Testis (tissue), 3 donors: ENCODE measurements around the gene MARCHF2. TPM values are rescaled to one million over a fixed set of nuclear protein-coding genes. Genes with fewer than 3 reads are reported as not detected.
"Not testable (repeated sequence)": the region's sequence is repeated elsewhere in the genome, so short reads cannot be mapped to it uniquely, and the experiment has no call there.

Source experiments
- DNase-seq: peaks from one replicate; pipeline ENCODE4 v3.0.0-alpha.2; 2019
- H3K27ac ChIP-seq, 2 donors: fragments of 200-600 bp; sonication (generic); one replicate each; pipeline ENCODE4 v1.5.1; 2019
- H3K27me3 ChIP-seq: fragments of 200-600 bp; sonication (generic); one replicate; pipeline ENCODE4 v1.5.1; 2019
- H3K36me3 ChIP-seq: fragments of 200-600 bp; sonication (generic); one replicate; pipeline ENCODE4 v1.5.1; 2017; ENCODE audit warnings: low read depth; ENCODE audit errors: missing control alignments
- H3K4me1 ChIP-seq: fragments of 200-600 bp; sonication (generic); one replicate; pipeline ENCODE4 v1.5.1; 2019
- H3K4me3 ChIP-seq, 2 donors: fragments of 200-600 bp; sonication (generic); one replicate each; pipeline ENCODE4 v1.5.1; 2017 to 2019
- H3K9me3 ChIP-seq: fragments of 200-600 bp; sonication (generic); one replicate; pipeline ENCODE4 v1.5.1; 2017
- CTCF ChIP-seq, 3 experiments: fragments of 450-650 bp in 2 of 3; fragments of 200-600 bp in 1 of 3; sonication (generic) in 1 of 3; IDR thresholded peaks; one replicate each; pipeline ENCODE4 v1.5.1; 2016 to 2019; ENCODE audit warnings: antibody characterized with exemption in 3 of 3, mild to moderate bottlenecking in 2 of 3, moderate library complexity in 1 of 3
- POLR2A ChIP-seq: fragments of 450-650 bp; IDR thresholded peaks from one replicate; pipeline ENCODE4 v1.6.1; 2017; ENCODE audit warnings: antibody characterized with exemption, mild to moderate bottlenecking, moderate library complexity
- WGBS, 2 donors: methylation state at CpG; one replicate each; pipeline ENCODE4 v1.1.5; 2018; 5-methylcytosine and 5-hydroxymethylcytosine counted together
- intact Hi-C: fragments of 100-400 bp; cut with DNase I; formaldehyde crosslinking; loops from one replicate; pipeline ENCODE4 v1.15.1; 2023; ENCODE audit warnings: low total_unique reads
- polyA plus RNA-seq: library from polyadenylated mRNA; stranded (reverse); fragments of 350-450 nt; fragmentation: Illumina TruSeq; extraction: RNeasy Lipid Tissue Mini Kit (QIAGEN cat#74804); gene quantifications from one replicate; pipeline ENCODE4 v1.2.3, GENCODE V29; 2014; ENCODE audit warnings: low read depth, low replicate concordance; ENCODE audit not compliant: insufficient read depth
- total RNA-seq, 2 donors: library from RNA; depleted of rRNA; stranded (reverse); fragments of >200 nt; gene quantifications; one replicate each; pipeline ENCODE4 v1.2.3, GENCODE V29; 2016

MARCHF2 gene
- total and polyA plus RNA-seq, 3 donors from 2014 or later: 35.3 to 84.5 (median 62.6) TPM

- H3K36me3 ChIP-seq: no peaks in the 10 kb centered on the region
- DNase-seq: peak; percentile 46
- WGBS, 2 donors: 52 to 56% methylated on average over 10 to 18 of the region's 18 CpGs
- TF ChIP-seq POLR2A (no peak), CTCF (IDR thresholded peaks at IDR 0.05) (no peak)
- H3K4me3 ChIP-seq: no peak overlapping the region
- peak overlapping the region; percentile 44 to 56 for H3K27ac ChIP-seq
- H3K27me3 ChIP-seq: no peaks in the 10 kb centered on the region
- intact Hi-C loops: no loop called here
- H3K4me1 ChIP-seq: peaks cover 14% of the 10 kb centered on the region
- no peaks in the 10 kb centered on the region for H3K9me3 ChIP-seq
Observed at GRCh38 chr19:8404391-8405151, 8.5 kb upstream of the MARCHF2 start.

GRCh38 chr19:8410718-8411117 is 2.4 kb upstream of the MARCHF2 start:
- not testable (repeated sequence) for H3K36me3 ChIP-seq, H3K9me3 ChIP-seq, H3K4me3 ChIP-seq, H3K27ac ChIP-seq, DNase-seq, H3K27me3 ChIP-seq, H3K4me1 ChIP-seq
- intact Hi-C loops: loop anchor here (10.0 kb wide), 1 partner anchor 94 kb away; the partner anchor contains the start of gene PRAM1
- WGBS, 2 donors: 57 to 85% methylated on average over 13 of the region's 13 CpGs

- TF ChIP-seq CTCF (IDR thresholded peaks at IDR 0.05) (no peak), POLR2A (no peak)
- H3K36me3 ChIP-seq: no peaks in the 10 kb centered on the region
- no peaks in the 10 kb centered on the region for H3K9me3 ChIP-seq
- peaks cover 3% of the 10 kb centered on the region for H3K4me1 ChIP-seq
- intact Hi-C loops: loop anchor here (10.0 kb wide), 1 partner anchor 91 kb away; the partner anchor contains the start of gene PRAM1
- H3K27ac ChIP-seq: no peak overlapping the region
- no peaks in the 10 kb centered on the region for H3K27me3 ChIP-seq
- peak overlapping the region; percentile 69 to 82 for H3K4me3 ChIP-seq
- DNase-seq: no peak
- 16 to 31% methylated on average over 3 of the region's 3 CpGs for WGBS, 2 donors
Observed at GRCh38 chr19:8413629-8413995, 507 bp downstream of the MARCHF2 start.

GRCh38 chr19:8416796-8417195 is 3.7 kb downstream of the MARCHF2 start:
- H3K4me1 ChIP-seq: peaks cover 3% of the 10 kb centered on the region
- 75 to 91% methylated on average over 4 of the region's 4 CpGs for WGBS, 2 donors
- H3K4me3 ChIP-seq: no peak overlapping the region
- intact Hi-C loops: loop anchor here (10.0 kb wide), 1 partner anchor 88 kb away; the partner anchor contains the start of gene PRAM1
- H3K36me3 ChIP-seq: no peaks in the 10 kb centered on the region
- H3K27me3 ChIP-seq: no peaks in the 10 kb centered on the region
- no peak overlapping the region for H3K27ac ChIP-seq
- TF ChIP-seq CTCF (IDR thresholded peaks at IDR 0.05): no peak
- TF ChIP-seq POLR2A: no peak
- no peak for DNase-seq
- no peaks in the 10 kb centered on the region for H3K9me3 ChIP-seq

GRCh38 chr19:8421484-8422461 is 8.7 kb downstream of the MARCHF2 start:
- Histone ChIP-seq H3K9me3 (no peaks in the 10 kb centered on the region), H3K4me1 (peaks cover 14% of the 10 kb centered on the region), H3K4me3 (no peak overlapping the region), H3K27ac (no peak overlapping the region), H3K36me3 (no peaks in the 10 kb centered on the region), H3K27me3 (no peaks in the 10 kb centered on the region)
- intact Hi-C loops: no loop called here
- no peak for DNase-seq
- 85 to 86% methylated on average over 15 to 28 of the region's 28 CpGs for WGBS, 2 donors
- no peak for TF ChIP-seq POLR2A
- TF ChIP-seq CTCF (IDR thresholded peaks at IDR 0.05): no peak
